KOPT-K1 (cell line): ENCODE data around the gene EYA3.
"Not testable (repeated sequence)": the region's sequence is repeated elsewhere in the genome, so short reads cannot be mapped to it uniquely, and the experiment has no call there.

ENCODE experiments used
- H3K27ac ChIP-seq: fragments of 200-600 bp; sonication (generic); 2 replicates; pipeline ENCODE4 v1.5.1; 2016; ENCODE audit warnings: antibody characterized with exemption, mild to moderate bottlenecking, low read depth, low read length; ENCODE audit not compliant: poor library complexity, severe bottlenecking
- H3K36me3 ChIP-seq: fragments of 200-600 bp; sonication (generic); 2 replicates; pipeline ENCODE4 v1.5.1; 2017; ENCODE audit warnings: antibody characterized with exemption, mild to moderate bottlenecking, low read length, moderate library complexity; ENCODE audit not compliant: insufficient read depth
- H3K9me3 ChIP-seq: fragments of 200-600 bp; sonication (generic); 2 replicates; pipeline ENCODE4 v1.5.1; 2017; ENCODE audit warnings: antibody characterized with exemption, low read length, mild to moderate bottlenecking; ENCODE audit not compliant: insufficient read depth, poor library complexity, severe bottlenecking

EYA3 gene

DNA sequence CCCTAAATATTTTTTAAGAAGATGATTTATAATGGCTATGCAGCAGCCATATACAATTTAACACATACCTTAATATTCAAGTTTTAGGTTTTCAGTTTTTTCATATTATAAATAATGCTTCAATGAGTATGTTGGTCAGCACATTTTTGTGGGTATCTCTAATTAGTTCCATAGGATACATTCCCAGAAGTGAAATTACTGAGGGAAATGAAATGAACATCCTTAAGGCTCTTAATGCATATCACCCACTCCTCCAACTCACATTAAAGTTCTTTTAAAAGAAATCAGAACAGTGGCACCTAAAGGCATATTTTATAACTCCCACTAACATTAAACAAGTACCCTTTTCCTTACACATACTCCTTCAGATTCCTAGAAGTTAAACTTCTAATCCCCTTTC lies 56.1 kb downstream of the EYA3 start:
- no peaks in the 10 kb centered on the region for H3K9me3 ChIP-seq
- H3K36me3 ChIP-seq: peaks cover 35% of the 10 kb centered on the region
- H3K27ac ChIP-seq: no peak overlapping the region

DNA sequence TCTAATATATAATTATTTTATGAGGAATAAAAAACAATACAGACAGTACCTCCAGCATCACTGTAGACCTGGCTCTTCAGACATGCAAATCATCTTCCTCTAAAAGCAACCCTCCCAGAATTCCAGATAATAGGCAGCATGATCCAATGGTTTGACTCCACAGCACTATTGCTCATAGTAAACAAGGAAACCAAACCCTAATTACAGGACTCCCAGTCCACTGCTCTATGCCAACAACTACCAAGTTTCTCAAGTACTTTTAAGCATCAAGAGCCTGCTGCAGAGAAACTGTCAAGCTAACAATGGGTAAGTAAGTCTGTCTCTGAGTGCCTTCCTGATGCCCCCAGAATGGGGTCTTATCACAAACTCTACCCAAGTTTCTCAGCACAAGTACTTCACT lies 57.2 kb downstream of the EYA3 start:
- Histone ChIP-seq H3K36me3 (peaks cover 36% of the 10 kb centered on the region), H3K9me3 (no peaks in the 10 kb centered on the region)

DNA sequence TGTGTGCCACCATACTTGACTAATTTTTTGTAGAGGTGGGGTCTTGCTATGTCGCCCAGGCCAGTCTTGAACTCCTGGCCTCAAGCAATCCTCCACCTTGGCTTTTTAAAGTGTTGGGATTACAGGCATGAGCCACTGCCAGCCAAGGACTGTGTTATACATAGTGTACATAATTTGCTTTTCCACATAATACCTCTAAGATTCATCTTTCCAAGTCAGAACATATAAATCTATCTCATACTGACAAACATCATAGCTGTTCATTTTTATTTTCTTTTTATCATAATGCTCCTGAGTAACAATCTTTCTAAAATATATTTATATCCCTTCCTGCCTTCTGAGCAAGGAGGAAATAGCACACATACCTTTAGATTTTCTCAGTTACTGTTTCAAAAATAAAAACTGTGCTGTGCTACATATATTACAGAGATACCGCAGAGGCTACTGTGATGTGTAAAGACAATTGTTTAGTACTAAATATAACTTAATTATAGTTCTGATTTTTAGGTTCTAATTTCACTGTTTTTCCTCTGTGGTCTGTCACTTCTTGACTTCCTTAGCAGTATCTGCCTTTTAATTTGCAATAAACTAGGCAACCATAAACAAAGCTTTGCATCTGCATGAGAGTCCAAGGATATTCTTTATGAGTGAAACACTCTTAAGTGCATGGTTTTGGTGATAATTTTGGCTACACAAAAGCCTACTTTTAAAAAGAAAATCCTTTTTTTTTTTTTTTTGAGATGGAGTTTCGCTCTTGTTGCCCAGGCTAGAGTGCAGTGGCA lies 59.3 kb downstream of the EYA3 start:
- Histone ChIP-seq H3K9me3 (no peaks in the 10 kb centered on the region), H3K36me3 (peaks cover 35% of the 10 kb centered on the region), H3K27ac (no peak overlapping the region)

More for the DNA sequence above, 57.2 kb downstream of the EYA3 start:
- H3K27ac ChIP-seq: no peak overlapping the region

DNA sequence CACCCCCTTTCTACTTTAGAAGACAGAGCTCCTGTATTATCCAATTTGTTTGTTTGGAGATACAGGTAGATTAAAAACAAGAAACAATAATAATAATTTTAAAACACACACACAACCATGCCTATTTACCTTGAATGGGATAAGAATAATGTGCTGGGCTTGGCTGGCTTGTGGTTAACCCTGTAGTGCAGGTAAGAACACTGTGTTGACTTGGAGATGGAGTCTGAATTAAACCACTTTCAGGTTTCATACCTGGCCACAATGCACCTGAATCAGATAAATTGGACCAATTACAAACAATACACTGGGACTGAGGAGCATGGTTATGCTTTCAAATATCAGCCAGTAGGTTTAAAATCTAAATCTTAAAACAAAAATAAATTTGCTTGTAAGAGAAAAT lies 60.8 kb downstream of the EYA3 start:
- H3K9me3 ChIP-seq: no peaks in the 10 kb centered on the region
- H3K36me3 ChIP-seq: peaks cover 35% of the 10 kb centered on the region
- no peak overlapping the region for H3K27ac ChIP-seq

DNA sequence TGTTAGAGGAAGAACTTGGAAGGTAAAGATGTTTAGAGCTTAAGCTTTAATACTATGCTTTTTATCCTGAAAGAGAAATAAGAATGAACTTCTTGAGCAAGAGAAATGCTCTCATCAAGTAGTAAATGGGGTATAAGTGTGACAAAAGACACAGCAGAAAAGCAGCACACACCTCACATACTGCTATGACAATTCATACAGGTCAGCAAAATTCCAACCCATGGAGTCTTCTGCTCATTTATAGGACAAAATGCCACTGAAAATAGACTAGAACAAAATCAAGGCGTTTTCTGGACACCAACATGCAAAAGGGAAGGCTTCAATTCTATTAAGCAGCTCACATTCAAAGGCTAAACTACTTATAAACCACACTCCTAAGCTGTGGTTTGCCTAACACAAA lies 61.2 kb downstream of the EYA3 start:
- H3K9me3 ChIP-seq: no peaks in the 10 kb centered on the region
- no peak overlapping the region for H3K27ac ChIP-seq
- H3K36me3 ChIP-seq: peaks cover 35% of the 10 kb centered on the region

DNA sequence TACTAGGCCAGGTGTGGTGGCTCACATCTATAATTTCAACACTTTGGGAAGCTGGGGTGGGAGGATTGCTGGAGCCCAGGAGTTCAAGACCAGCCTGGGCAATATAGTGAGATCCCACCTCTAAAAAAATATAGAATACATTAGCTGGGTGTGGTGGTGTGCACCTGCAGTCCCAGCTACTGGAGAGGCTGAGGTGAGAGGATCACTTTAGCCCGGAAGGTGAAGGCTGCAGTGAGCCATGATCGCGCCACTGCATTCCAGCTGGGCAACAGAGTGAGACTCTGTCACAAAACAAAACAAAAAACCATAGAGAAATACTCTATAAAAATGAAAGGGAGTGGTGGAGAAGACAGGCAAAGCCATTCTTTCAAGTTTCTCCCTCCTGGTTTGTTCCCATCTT lies 62.1 kb downstream of the EYA3 start:
- peaks cover 34% of the 10 kb centered on the region for H3K36me3 ChIP-seq
- H3K27ac ChIP-seq: no peak overlapping the region
- H3K9me3 ChIP-seq: no peaks in the 10 kb centered on the region

DNA sequence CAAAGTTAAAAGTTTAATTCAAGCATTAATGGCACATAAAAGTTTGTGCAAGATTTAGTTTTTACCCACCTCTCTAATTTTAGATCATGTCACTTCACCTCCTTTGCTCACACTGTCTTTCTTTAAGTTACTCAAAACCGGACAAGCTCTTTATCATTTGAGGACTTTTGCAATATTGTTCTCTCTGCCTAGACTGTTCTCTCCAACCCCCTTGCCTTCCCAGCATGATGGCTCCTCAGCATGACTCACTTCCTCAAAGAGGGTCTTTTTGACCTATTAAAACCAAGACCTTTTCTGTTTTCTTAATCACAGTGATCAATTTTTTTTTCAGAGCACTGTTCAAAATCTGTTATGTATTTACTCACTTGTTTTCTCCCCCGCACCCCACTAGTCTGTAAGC lies 67.3 kb downstream of the EYA3 start:
- H3K27ac ChIP-seq: no peak overlapping the region
- peaks cover 28% of the 10 kb centered on the region for H3K36me3 ChIP-seq
- H3K9me3 ChIP-seq: no peaks in the 10 kb centered on the region

DNA sequence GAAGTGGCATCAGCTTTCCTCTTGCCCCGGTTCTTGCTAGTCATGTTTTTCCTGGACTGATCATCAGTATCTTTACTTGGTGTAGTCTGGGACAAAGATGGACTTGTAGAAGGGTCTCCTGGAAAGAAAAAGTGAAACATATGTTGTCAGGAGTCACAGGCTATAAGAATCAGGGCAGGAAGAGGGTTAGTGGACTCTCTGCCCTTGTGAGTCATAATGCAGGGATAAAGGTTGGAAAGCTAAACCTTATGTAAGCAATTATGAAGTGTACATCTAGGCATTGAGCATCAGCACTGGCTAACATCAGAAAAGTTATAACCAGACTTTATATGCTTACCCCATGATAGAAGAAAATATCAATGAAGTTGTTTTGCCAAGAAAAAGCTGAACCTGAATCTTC lies 77.4 kb downstream of the EYA3 start:
- Histone ChIP-seq H3K36me3 (peaks cover 77% of the 10 kb centered on the region), H3K9me3 (no peaks in the 10 kb centered on the region), H3K27ac (no peak overlapping the region)

DNA sequence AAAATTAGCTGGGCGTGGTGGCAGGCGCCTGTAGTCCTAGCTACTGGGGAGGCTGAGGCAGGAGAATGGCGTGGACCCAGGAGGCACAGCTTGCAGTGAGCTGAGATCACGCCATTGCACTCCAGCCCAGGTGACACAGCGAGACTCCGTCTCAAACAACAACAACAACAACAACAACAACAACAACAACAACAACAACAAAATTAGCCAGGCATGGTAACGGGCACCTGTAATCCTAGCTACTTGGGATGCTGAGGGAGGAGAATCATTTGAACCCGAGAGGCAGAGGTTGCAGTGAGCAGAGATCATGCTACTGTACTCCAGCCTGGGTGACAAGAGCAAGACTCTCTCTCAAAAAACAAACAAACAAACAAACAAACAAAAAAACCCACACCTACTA lies 85.3 kb downstream of the EYA3 start:
- H3K36me3 ChIP-seq: peaks cover 59% of the 10 kb centered on the region
- H3K9me3 ChIP-seq, H3K27ac ChIP-seq: not testable (repeated sequence)

DNA sequence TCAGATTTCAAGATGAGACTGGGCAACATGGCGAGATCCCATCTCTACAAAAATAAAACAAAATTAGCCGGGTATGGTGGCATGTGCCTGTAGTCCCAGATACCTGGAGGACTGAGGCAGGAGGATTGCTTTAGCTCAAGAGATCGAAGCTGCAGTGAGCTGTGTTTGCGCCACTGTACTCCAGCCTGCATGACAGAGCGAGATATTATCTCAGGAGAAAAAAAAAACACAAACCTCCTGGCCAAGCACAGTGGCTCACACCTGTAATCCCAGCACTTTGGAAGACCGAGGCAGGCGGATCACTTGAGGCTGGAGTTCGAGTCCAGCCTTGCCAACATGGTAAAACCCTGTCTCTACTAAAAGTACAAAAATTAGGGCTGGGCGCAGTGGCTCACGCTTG lies 85.8 kb downstream of the EYA3 start:
- H3K9me3 ChIP-seq: no peaks in the 10 kb centered on the region
- peaks cover 64% of the 10 kb centered on the region for H3K36me3 ChIP-seq
- no peak overlapping the region for H3K27ac ChIP-seq

DNA sequence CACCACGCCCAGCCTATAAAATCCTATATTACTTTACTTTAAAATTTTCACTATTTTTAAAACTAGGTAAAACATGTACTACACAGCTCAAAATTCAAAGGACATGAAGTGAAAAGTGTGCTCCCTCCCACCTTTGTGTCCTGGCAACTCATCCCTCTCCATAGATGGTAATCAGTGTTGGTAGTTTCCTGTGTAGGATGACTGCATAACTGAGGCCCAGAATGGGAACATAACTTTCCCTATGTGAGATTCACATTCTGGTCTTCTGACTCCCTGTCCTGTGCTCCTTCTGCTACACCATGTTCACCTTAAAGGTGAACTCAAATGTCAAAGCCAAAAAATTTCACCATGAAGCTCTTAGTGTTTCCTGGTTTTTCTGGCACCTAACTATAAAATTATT lies 89.4 kb downstream of the EYA3 start:
- peaks cover 81% of the 10 kb centered on the region for H3K36me3 ChIP-seq

DNA sequence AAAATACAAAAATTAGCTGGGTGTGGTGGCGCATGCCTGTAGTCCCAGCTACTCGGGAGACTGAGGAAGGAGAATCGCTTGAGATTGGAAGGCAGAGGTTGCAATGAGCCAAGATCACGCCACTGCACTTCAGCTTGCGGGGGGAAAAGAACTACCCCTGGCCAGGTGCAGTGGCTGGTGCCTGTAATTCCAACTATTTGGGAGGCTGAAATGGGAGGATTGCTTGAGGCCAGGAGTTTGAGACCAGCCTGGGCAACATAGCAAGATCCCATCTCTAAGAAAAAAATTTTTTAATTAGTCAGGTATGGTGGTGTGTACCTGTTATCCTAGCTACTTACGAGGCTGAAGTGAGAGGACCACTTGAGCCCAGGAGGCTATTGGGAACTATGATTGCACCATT lies 93.9 kb downstream of the EYA3 start:
- H3K36me3 ChIP-seq: peaks cover 93% of the 10 kb centered on the region
- not testable (repeated sequence) for H3K27ac ChIP-seq

More for the DNA sequence above, 89.4 kb downstream of the EYA3 start:
- Histone ChIP-seq H3K27ac (no peak overlapping the region), H3K9me3 (no peaks in the 10 kb centered on the region)

DNA sequence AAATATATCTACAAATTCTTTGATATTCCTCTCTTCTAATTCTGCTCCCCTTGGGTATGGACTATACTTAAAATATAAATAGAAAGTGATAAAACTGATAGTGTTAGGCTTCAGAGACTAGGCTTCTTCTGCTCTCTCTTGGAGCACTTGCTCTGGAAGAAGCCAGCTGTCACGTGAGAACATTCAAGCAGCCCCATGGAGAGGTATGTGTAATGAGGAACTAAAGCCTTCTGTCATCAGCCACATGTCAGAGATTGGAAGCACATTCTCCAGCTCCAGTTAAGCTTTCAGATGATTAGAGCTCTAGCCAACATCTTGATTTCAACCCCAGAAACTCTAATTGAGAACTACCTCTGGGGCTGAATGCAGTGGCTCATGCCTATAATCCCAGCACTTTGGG lies 94.3 kb downstream of the EYA3 start:
- Histone ChIP-seq H3K27ac (no peak overlapping the region), H3K9me3 (no peaks in the 10 kb centered on the region), H3K36me3 (peaks cover 95% of the 10 kb centered on the region)

More for the DNA sequence above, 93.9 kb downstream of the EYA3 start:
- H3K9me3 ChIP-seq: not testable (repeated sequence)

DNA sequence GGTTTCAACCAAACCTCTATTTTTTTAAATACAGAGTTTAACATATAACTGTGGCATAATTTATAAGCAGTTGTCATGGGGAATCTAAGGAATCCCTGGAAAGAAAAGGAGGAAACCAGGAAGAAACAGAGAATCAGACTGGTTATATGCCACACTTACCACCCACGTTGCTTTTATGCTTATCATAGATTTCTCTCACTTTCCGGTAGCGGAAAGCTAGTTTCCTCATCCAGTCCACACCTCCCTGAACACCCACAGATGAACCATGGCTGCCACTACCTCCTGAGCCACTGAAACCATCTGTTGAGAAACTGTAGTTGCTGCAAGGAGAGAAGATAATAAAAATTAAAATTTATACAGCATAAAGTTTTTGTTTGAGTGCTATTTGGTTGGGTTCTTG lies 95.2 kb downstream of the EYA3 start:
- no peak overlapping the region for H3K27ac ChIP-seq
- no peaks in the 10 kb centered on the region for H3K9me3 ChIP-seq
- H3K36me3 ChIP-seq: peaks cover 95% of the 10 kb centered on the region

DNA sequence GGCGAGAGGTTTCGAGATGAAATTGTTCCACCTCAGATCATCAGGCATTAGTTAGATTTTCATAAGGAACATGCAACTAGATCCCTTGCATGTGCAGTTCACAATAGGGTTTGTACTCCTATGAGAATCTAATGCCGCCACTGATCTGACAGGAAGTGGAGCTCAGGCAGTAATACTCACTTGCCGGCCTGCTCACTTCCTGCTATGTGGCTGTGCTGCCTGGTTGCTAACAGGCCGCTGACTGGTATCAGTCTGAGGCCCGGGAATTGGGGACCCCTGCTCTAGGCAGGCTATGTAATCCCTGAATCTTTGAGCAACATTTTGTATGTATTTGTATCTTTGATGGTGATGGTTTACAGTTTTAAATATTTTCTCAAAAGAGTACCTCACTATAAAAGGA lies 96.1 kb downstream of the EYA3 start:
- H3K9me3 ChIP-seq: no peaks in the 10 kb centered on the region
- H3K27ac ChIP-seq: peak overlapping the region; percentile 55
- H3K36me3 ChIP-seq: peaks cover 95% of the 10 kb centered on the region

DNA sequence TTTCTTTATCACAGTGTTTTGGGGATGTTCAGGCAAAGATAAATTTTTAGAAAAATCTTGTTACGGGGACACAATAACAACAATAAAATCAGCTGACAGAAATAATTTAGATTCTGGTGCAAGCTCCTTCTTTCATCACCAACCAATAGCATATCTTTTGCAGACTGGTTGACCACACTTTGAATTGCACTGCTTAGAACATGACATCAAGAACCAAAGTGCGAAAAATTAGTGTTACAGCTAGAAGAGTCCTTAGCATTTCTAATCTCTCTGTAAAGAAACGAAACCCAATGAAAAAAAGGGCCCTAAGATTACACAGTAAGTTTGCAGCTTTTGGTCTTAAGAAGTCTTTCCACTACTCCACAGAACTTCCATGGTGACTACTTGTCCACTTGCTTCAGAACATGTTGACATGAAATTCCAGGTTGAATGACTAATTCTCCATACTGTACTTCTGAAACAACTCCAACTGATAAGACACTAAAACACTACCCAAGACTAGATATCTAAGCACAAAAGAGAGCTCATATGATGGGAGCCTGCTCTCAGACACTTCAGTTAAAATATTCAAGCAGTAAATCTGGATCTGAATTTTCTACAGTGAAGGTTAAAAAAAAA lies 97.4 kb downstream of the EYA3 start:
- no peak overlapping the region for H3K27ac ChIP-seq
- H3K9me3 ChIP-seq: no peaks in the 10 kb centered on the region
- H3K36me3 ChIP-seq: peaks cover 89% of the 10 kb centered on the region
